HCT116 (cell line): Measurements from ENCODE around the gene NCAPG2.

ENCODE experiments used
- EZH2phosphoT487 ChIP-seq: fragments of 200-600 bp; IDR thresholded peaks from 2 replicates; pipeline ENCODE4 v1.6.1; 2018; ENCODE audit warnings: antibody characterized with exemption, borderline replicate concordance
- MAX ChIP-seq: IDR thresholded peaks from 2 replicates; pipeline ENCODE4 v1.6.1; 2012
- TF ChIP-seq, protein P1 (sequence below), 3 experiments: fragments of 200-600 bp in 1 of 3; sonication (generic) in 1 of 3; IDR thresholded peaks in 2 of 3; conservative IDR thresholded peaks in 1 of 3; 2 replicates each; pipeline ENCODE4 v1.5.1; 2012 to 2017; ENCODE audit warnings: low read depth in 2 of 3, low read length in 2 of 3, antibody characterized with exemption in 1 of 3, borderline replicate concordance in 1 of 3, control low read depth in 1 of 3, mild to moderate bottlenecking in 1 of 3, mixed read lengths in 1 of 3, mixed run types in 1 of 3, moderate library complexity in 1 of 3; ENCODE audit not compliant: insufficient read depth in 1 of 3

- TF ChIP-seq, protein P1, sequence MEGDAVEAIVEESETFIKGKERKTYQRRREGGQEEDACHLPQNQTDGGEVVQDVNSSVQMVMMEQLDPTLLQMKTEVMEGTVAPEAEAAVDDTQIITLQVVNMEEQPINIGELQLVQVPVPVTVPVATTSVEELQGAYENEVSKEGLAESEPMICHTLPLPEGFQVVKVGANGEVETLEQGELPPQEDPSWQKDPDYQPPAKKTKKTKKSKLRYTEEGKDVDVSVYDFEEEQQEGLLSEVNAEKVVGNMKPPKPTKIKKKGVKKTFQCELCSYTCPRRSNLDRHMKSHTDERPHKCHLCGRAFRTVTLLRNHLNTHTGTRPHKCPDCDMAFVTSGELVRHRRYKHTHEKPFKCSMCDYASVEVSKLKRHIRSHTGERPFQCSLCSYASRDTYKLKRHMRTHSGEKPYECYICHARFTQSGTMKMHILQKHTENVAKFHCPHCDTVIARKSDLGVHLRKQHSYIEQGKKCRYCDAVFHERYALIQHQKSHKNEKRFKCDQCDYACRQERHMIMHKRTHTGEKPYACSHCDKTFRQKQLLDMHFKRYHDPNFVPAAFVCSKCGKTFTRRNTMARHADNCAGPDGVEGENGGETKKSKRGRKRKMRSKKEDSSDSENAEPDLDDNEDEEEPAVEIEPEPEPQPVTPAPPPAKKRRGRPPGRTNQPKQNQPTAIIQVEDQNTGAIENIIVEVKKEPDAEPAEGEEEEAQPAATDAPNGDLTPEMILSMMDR (IDR thresholded peaks at IDR 0.05 in 2 of 3, conservative IDR thresholded peaks at IDR 0.05 in 1 of 3; ENCODE audit: borderline replicate concordance in 1 of 3, insufficient read depth in 1 of 3, low read depth in 2 of 3, low read length in 2 of 3): no peak
- TF ChIP-seq MAX (no peak), EZH2phosphoT487 (no peak)
These were observed 23.1 kb upstream of the NCAPG2 start for GRCh38 chr7:158727690-158728089.
